OCI-M1 (cell line): ENCODE data around the gene KMT5C.
A peak's percentile ranks its signal among the peaks of the same experiment; 100 is the strongest.
"Not testable (repeated sequence)": the region's sequence is repeated elsewhere in the genome, so short reads cannot be mapped to it uniquely, and the experiment has no call there.

Experiments used
- DNase-seq: peaks from one replicate; lab custom pipeline; 2025; lab: John Stamatoyannopoulos, UW

KMT5C gene

DNA sequence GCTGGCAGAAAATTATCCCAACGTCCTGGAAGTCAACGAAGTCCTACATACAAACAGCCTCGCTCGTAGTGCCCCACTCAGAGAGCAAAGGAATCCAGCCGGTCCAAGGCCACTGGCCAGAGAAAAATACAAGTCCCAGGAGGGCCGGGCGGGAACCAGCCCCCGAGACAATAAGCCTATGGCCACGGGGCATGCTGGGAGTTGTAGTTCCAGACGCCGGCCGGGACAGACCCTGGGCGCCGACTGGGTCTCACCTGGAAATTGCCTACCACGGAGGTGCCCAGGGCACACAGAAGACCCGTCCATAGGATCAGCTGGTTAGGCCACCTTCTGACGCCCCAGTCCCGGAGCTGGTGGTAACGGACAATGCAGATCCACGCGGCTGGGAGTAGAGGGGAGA is 19.9 kb upstream of the KMT5C start:
- no peak for DNase-seq

GRCh38 chr19:55320844-55321419 is 18.7 kb upstream of the KMT5C start:
- no peak for DNase-seq

DNA sequence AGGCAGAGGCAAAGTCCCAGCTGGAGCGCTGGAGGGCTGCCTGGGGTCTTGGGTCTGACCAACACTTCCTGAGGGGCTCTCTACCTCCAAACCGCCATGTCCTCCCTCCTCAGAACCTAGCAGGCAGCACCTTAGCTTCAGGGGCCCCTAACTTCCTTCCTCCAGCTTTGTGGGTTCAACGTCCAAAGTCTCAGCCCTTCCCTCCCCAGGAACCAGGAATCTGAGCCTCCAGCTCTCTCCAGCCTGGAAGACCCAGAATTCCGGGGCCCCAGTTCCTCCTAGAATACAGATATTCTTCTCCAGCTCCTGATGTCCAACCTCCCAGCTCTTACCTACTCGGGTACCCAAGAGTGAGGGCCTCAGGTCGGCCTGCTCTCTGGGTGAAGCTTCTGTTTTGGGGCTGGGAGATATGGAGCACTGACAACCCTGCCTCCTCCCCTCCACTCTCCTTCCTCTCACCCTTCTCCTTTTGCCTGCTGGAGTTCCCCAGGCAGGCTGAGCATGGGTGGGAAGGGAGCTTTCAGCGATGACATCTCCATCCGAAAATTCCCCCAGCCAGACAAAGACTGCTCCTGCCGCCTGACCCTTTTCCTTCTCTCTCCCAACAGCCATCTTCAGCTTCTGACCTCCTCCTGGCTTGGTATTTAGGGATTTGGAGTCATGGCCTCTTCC is 18.1 kb upstream of the KMT5C start:
- no peak for DNase-seq

DNA sequence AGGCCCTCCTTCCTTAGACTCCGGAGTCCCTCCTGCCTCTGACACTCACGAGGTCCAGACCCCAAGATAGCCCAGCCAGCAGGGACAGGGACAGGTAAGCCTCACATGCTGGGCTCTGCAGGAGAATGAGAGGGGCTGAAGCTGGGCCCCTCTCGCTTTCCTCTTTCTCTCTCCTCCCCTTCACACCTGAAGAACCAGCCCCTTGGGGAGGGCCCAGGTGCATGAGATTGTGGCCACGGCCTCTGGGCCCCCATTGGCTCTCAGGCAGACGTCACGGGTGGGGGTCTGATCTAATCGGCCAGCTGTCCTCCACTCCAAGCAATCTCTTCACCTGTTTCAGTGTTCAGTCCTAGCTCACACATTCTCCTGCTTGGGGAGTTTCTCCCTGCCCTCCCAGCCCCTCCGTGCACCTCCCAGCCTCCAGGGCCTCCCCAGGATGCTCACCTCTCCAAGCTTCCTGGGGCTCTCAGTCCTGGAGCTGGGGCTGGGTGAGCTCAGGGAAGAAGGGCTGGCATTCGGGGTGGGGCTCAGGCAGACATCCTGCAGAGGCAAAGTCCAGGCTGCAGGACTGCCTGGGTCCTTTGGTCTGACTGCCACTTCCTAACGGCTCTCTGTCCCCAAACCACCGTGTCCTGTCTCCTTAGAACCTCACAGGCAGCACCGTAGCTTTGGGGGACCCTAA is 17.3 kb upstream of the KMT5C start:
- DNase-seq, result no peak

GRCh38 chr19:55324662-55325061 is 15.0 kb upstream of the KMT5C start:
- DNase-seq, result no peak

GRCh38 chr19:55325172-55325571 is 14.5 kb upstream of the KMT5C start, which contains the start of gene TMEM150B:
TMEM150B (minus strand) TSS chr19:55325341; CDS start chr19:55321036, 4,305 bp downstream.
- peak; percentile 33 for DNase-seq

- peak; percentile 57 for DNase-seq
These were observed 10.8 kb upstream of the KMT5C start for GRCh38 chr19:55328774-55329318.

GRCh38 chr19:55329791-55330190 is 9.9 kb upstream of the KMT5C start:
- DNase-seq, result not testable (repeated sequence)

DNA sequence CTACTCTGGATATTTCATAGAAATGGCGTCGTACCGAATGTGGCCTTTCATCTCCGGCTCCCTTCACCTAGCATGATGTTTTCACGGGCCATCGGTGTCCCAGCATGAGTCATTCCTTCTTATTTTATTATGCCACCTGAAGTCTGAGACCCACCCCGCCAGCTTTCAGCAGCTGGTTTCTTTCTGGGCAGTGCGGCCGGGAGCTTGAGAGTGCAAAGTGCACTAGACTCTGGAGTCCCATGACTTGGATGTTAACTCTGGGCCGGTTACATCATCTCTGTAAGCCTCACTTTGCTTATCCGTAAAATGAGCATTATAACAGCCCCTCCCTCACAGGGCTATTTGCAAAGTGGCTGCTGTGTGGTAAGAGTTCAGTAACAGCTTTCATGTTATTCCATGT is 5.8 kb upstream of the KMT5C start:
- no peak for DNase-seq

- DNase-seq, result no peak
These were observed 3.6 kb upstream of the KMT5C start for GRCh38 chr19:55336101-55336500.

DNA sequence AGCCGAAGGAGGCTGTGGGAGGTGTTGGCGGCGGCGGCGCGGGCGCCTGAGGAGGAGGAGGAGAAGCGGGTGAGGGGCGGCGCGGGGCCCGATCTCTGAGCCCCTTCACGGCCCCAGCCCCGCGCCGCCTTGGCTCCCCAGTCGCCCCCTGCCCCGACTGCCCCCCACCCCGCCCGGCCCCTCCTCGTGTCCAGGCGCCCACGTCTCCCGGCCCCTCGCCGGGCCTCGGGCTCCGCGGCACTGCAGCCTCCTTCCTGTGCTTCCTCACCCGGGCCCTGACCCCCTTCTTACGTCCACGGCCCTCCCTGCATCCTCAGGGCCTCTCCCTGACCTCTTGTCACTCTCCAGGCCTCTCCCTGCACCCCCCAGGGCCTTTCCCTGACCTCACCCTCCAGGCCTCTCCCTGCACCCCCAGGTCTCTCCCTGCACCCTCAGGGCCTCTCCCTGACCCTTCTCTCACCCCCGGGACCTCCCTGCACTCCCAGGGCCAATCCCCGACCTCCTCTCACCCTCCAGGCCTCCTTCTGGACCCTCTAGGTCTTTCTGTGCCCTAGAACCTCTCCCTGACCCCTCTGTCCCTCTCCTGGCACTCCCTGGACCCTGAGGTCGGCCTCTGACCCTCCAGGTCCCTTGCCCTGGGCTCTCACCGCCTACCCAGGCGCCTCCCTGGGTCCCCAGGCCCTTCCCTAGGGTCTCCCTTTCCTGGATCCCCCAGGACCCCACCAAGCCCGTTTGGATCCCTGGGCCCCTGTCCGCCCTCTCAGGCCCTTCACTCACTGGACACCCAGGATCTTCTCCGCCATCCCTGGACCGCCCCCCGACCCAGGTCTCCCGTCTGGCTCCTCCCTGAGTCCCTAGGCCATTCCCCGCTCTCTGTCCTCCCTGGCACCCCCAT is 460 bp downstream of the KMT5C start:
- DNase-seq, result peak; percentile 66

- peak; percentile 65 for DNase-seq
These were observed 1.1 kb downstream of the KMT5C start for GRCh38 chr19:55340784-55341147.

DNA sequence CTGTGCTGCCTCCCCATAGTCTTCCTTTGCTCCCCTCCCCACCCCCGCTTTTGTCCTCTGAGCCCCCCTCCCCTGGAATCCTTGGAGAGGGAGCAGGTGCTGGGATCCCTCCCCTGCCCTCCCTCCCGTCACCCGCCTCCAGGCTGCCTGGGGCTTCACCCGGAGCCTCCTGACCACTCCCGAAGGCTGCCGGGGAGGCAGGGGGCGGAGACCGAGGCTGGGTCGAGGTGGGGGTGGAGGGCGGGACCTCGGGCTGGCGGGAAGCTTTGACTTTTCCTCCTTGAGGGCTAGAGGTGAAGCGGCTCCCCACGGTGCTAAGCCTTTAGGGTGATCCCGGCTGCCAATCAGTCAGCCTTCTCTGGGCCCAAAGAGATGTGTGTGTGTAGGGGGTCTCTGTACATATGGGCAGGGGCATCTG is 1.5 kb downstream of the KMT5C start:
- DNase-seq, result peak; percentile 79

DNA sequence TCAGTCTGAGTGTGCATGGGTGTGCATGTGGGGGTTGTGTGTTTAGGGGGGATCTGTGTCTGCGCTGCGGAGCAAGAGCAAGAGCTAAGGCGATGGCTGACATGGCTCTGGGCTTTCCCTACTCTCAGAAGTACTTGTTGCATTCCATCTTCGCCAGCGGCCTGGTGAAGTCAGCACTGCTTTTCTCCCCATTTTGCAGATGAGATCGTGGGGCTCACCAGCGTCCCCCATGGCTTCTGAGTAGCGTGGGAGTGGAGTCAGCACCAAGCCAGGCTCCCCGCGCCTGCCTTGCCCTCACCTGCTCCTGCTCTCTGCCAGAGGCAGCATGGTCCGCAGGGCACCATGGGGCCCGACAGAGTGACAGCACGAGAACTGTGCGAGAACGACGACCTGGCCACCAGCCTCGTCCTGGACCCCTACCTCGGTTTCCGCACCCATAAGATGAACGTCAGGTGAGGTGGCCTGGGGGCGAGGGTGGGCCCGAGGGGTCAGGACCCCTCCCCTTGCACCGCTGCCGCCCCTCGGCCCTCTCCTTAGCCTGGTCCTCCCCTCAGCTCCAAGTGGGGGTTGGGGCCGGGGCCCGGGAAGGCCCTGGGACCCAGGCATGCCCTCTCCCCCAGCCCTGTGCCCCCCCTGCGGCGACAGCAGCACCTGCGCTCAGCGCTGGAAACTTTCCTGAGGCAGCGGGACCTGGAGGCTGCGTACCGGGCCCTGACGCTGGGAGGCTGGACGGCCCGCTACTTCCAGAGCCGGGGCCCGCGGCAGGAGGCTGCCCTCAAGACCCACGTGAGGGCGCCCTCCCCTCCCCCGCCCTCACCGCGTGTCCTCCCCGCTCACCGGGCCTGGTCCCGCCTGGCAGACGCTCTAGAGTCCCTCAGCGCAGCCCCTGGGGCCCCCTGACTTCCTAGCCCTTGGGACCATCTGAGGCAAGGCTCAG is 2.2 kb downstream of the KMT5C start:
- DNase-seq, result no peak

GRCh38 chr19:55344444-55344843 is 4.8 kb downstream of the KMT5C start:
- no peak for DNase-seq

GRCh38 chr19:55345101-55345817 is 5.6 kb downstream of the KMT5C start:
- no peak for DNase-seq

DNA sequence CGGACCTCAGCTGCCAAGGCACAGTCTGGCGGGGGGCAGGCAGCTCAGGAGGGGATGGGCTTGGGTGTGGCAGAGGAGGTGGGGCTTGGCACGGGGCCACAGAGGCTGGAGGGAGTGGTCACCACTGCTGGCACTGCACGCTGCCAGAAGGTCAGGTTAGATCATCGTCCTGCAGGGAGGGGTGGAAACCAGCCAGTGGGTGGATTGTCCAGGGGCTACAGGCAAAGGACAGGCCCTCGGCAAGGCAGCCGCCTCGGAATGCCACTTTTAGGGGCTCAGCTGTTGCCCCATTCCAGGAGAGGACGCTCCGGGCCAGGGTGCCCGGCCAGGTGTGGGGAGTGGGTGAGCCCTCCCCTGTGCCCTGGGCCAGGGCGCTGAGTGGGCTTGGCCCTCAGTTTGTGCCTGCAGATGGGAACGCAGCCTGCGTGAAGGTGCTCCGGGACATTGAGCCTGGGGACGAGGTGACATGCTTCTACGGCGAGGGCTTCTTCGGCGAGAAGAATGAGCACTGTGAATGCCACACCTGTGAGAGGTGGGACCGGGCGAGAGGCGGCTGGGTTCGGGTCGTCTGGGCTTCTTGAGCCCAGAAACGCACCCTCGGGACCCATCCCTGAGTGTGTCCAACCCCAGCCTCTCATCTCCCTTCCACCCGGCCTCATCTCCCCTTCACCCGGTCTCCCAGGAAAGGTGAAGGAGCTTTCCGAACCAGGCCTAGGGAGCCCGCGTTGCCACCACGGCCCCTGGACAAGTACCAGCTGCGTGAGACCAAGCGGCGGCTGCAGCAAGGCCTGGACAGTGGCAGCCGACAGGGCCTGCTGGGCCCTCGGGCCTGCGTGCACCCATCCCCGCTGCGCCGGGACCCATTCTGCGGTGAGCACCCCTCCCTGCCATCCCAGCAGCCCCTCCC is 6.4 kb downstream of the KMT5C start:
- DNase-seq, result no peak

DNA sequence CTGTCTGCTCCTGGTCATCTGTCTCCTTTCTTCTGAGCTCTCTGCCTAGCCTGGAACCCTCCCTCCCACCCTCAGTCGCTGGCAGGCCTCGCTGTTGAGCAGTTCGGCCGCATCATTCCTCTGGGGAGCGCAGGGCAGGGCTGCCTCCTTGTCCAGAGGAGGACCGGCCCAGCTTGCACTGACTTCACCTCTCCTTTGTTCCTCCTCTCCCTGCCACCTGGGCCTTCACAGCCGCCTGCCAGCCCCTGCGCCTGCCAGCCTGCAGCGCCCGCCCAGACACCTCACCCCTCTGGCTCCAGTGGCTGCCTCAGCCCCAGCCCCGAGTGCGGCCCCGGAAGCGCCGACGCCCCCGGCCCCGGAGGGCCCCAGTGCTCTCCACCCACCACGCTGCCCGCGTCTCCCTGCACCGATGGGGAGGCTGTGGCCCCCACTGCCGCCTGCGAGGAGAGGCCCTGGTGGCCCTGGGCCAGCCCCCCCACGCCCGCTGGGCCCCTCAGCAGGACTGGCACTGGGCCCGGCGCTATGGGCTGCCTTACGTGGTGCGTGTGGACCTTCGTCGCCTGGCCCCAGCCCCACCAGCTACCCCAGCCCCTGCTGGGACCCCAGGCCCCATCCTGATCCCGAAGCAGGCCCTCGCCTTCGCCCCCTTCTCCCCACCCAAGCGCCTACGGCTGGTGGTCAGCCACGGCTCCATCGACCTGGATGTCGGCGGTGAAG is 7.2 kb downstream of the KMT5C start:
- DNase-seq, result no peak
